ENCODE results near the gene MED12L.
A peak's percentile ranks its signal among the peaks of the same experiment; 100 is the strongest.

MED12L gene

GRCh38 chr3:151436675-151437446 is 351.4 kb downstream of the MED12L start:
- H3K4me3 Mint-ChIP-seq: no peak overlapping the region
- H3K9me3 Mint-ChIP-seq: no peaks in the 10 kb centered on the region
- H3K36me3 Mint-ChIP-seq (ENCODE audit: low read depth): no peaks in the 10 kb centered on the region
- H3K27me3 Mint-ChIP-seq: peaks cover 2% of the 10 kb centered on the region
- no peaks in the 10 kb centered on the region for H3K4me1 Mint-ChIP-seq (ENCODE audit: low read depth)
- no peak for DNase-seq
- no peak overlapping the region for H3K27ac Mint-ChIP-seq

DNA sequence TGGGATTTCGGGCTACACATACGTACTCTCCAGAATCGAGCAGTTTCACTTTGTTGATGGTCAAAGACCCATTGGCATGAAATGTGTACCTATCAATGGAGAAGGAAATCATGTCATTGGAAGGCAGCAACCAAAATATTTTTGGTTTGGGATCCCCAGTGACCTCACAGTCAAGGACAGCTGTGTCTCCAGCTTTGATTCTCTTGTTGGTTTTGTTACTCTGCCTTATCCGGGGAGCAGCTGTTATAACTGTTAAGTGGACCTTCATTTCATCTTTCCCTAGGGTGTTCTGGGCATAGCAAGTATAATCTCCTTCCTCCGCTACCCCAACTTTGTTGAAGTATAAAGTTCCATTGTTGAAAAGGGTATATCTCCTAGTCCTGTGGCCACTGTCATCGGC is 352.4 kb downstream of the MED12L start:
- Mint-ChIP-seq H3K4me1 (ENCODE audit: low read depth) (no peaks in the 10 kb centered on the region), H3K9me3 (no peaks in the 10 kb centered on the region), H3K27me3 (peaks cover 2% of the 10 kb centered on the region), H3K4me3 (no peak overlapping the region), H3K36me3 (ENCODE audit: low read depth) (no peaks in the 10 kb centered on the region), H3K27ac (no peak overlapping the region)
- DNase-seq: no peak

GRCh38 chr3:151439652-151440125 is 354.2 kb downstream of the MED12L start:
- Mint-ChIP-seq H3K9me3 (no peaks in the 10 kb centered on the region), H3K4me3 (no peak overlapping the region), H3K27me3 (peaks cover 2% of the 10 kb centered on the region), H3K4me1 (ENCODE audit: low read depth) (no peaks in the 10 kb centered on the region), H3K36me3 (ENCODE audit: low read depth) (no peaks in the 10 kb centered on the region), H3K27ac (no peak overlapping the region)
- no peak for DNase-seq

DNA sequence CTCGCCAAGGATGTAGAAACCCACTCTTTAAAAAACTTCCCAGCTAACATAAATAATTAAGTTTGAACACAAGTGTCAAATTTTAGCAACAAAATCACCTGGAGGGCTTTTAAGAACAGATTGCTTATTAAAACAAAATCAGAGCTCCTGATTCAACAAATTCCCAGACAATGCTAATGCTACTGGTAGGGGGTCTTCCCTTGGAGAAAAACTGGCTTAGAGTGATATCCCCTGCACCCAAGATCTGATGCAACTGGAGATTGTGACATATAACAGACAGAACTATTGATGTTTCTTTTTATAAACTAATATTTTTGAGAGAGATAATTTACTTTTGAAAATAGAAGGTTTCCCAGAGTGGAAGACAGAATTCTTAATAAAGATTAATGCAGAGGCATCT is 355.5 kb downstream of the MED12L start:
- H3K36me3 Mint-ChIP-seq (ENCODE audit: low read depth): no peaks in the 10 kb centered on the region
- H3K4me1 Mint-ChIP-seq (ENCODE audit: low read depth): no peaks in the 10 kb centered on the region
- no peak overlapping the region for H3K27ac Mint-ChIP-seq
- H3K27me3 Mint-ChIP-seq: peaks cover 4% of the 10 kb centered on the region
- no peak for DNase-seq
- H3K9me3 Mint-ChIP-seq: no peaks in the 10 kb centered on the region
- H3K4me3 Mint-ChIP-seq: no peak overlapping the region

GRCh38 chr3:151443583-151443982 is 358.1 kb downstream of the MED12L start:
- Mint-ChIP-seq H3K9me3 (no peaks in the 10 kb centered on the region), H3K36me3 (ENCODE audit: low read depth) (no peaks in the 10 kb centered on the region), H3K4me3 (no peak overlapping the region), H3K27me3 (peaks cover 14% of the 10 kb centered on the region), H3K4me1 (ENCODE audit: low read depth) (no peaks in the 10 kb centered on the region), H3K27ac (no peak overlapping the region)
- no peak for DNase-seq

DNA sequence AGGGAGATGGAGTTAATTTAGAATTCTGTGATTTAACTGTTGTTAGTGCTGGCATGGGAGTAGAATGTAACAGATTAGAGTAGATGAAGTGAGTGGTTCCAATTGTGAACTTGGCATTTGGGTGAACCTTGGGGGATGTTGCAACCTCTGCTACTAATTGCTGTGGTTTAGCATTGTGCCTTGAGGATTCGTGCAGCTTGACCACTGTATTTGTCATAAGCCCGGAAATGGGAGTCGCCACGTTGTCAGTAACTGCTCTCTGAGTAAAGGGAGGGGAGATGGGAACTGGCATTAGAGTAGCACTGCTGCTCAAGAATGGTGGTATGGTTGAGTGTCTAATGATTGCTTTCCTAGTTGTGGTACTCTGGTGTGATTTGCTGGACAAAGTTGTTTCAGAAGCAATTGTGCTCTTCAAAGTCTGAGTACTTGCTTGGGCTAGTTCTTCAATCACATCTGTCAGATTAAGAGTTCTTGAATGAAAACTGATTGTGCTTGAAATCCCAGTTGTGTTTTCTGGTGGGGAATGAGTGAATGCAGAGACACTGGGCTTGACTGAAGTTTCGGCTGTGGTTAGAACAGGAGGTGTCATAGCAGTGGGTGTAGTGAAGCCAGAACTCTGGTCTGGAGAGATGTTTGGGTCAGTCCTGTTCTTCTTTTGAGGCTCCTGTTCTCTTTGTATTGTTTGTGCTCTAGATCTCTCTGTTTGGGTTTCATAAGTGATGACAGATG is 360.0 kb downstream of the MED12L start:
- H3K27ac Mint-ChIP-seq: no peak overlapping the region
- no peaks in the 10 kb centered on the region for H3K4me1 Mint-ChIP-seq (ENCODE audit: low read depth)
- no peak overlapping the region for H3K4me3 Mint-ChIP-seq
- no peaks in the 10 kb centered on the region for H3K9me3 Mint-ChIP-seq
- peaks cover 12% of the 10 kb centered on the region for H3K27me3 Mint-ChIP-seq
- DNase-seq: no peak
- H3K36me3 Mint-ChIP-seq (ENCODE audit: low read depth): no peaks in the 10 kb centered on the region

- Mint-ChIP-seq H3K4me3 (no peak overlapping the region), H3K36me3 (ENCODE audit: low read depth) (no peaks in the 10 kb centered on the region), H3K27me3 (peaks cover 12% of the 10 kb centered on the region), H3K4me1 (ENCODE audit: low read depth) (no peaks in the 10 kb centered on the region), H3K27ac (no peak overlapping the region), H3K9me3 (no peaks in the 10 kb centered on the region)
- DNase-seq: no peak
These were observed 360.5 kb downstream of the MED12L start for GRCh38 chr3:151446002-151446340.

DNA sequence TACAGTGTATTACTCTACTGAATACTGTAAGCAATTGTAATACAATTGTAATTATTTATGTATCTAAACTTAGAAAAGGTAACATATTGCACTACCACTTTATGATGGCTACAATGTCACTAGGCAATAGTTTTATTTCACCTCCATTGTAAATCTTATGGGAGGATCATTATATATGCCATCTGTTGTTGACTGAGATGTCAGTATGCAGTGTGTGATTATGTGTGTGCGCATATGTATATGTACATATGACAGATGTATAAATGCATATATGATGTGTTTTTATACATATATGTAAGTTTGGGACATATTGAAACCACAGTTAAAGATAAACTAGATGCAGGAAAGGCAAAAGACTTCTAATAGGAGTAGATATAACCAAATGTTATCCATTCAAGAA is 366.9 kb downstream of the MED12L start:
- DNase-seq: no peak
- no peak overlapping the region for H3K27ac Mint-ChIP-seq

GRCh38 chr3:151452841-151453240 is 367.4 kb downstream of the MED12L start:
- H3K27ac Mint-ChIP-seq: no peak overlapping the region
- H3K4me3 Mint-ChIP-seq: no peak overlapping the region
- H3K4me1 Mint-ChIP-seq (ENCODE audit: low read depth): no peaks in the 10 kb centered on the region

More for the DNA sequence above, 366.9 kb downstream of the MED12L start:
- Mint-ChIP-seq H3K27me3 (peaks cover under 1% of the 10 kb centered on the region), H3K4me3 (no peak overlapping the region), H3K4me1 (ENCODE audit: low read depth) (no peaks in the 10 kb centered on the region), H3K9me3 (no peaks in the 10 kb centered on the region), H3K36me3 (ENCODE audit: low read depth) (no peaks in the 10 kb centered on the region)

DNA sequence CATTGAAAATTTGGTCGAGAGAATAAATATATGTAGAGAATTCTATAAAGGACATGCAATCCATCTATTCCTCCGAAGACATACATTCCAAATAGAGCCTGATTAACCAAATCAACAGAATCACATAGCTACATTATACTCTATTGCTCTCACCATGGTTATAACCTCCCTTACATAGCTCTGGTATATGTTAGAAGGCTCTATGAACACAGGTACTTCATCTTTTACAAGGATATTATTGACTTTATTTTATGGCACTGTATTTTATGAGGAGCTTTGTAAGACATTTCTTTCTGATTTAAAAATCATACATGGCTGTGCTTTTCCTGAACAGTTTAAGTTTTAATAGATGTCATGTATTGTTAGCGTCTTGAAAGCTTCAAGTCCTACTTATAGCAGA is 370.6 kb downstream of the MED12L start:
- DNase-seq: no peak
- no peak overlapping the region for H3K27ac Mint-ChIP-seq

More at GRCh38 chr3:151452841-151453240, 367.4 kb downstream of the MED12L start:
- H3K36me3 Mint-ChIP-seq (ENCODE audit: low read depth): no peaks in the 10 kb centered on the region
- no peaks in the 10 kb centered on the region for H3K9me3 Mint-ChIP-seq
- DNase-seq: no peak
- H3K27me3 Mint-ChIP-seq: no peaks in the 10 kb centered on the region

GRCh38 chr3:151459358-151459757 is 373.9 kb downstream of the MED12L start:
- Mint-ChIP-seq H3K4me1 (ENCODE audit: low read depth) (peaks cover 3% of the 10 kb centered on the region), H3K9me3 (no peaks in the 10 kb centered on the region), H3K36me3 (ENCODE audit: low read depth) (no peaks in the 10 kb centered on the region), H3K27ac (no peak overlapping the region), H3K4me3 (no peak overlapping the region), H3K27me3 (peaks cover 39% of the 10 kb centered on the region)
- no peak for DNase-seq

More for the DNA sequence above, 370.6 kb downstream of the MED12L start:
- H3K27me3 Mint-ChIP-seq: peaks cover 18% of the 10 kb centered on the region
- H3K36me3 Mint-ChIP-seq (ENCODE audit: low read depth): no peaks in the 10 kb centered on the region
- H3K4me3 Mint-ChIP-seq: no peak overlapping the region
- H3K9me3 Mint-ChIP-seq: no peaks in the 10 kb centered on the region
- H3K4me1 Mint-ChIP-seq (ENCODE audit: low read depth): peaks cover 3% of the 10 kb centered on the region

DNA sequence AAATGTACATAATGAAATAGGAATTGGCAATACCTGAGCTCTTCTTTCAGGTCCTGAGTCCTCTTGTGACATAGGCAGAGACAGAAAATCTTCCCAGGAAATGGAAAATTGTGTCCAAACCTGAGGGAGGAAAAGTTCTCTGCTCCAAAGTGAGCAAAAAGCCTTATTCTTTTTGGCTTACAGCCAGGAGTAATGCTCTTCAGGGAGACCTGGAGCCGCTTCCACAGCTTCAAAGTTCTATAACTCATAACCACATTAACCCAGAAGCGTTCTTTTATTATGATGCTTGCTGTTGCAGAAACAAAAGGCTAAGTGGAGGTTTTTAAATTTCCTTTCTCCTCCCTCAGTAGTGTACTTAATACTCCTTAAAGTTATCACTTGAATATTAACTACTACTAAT is 374.8 kb downstream of the MED12L start:
- DNase-seq: no peak
- no peaks in the 10 kb centered on the region for H3K36me3 Mint-ChIP-seq (ENCODE audit: low read depth)
- H3K4me1 Mint-ChIP-seq (ENCODE audit: low read depth): peaks cover 3% of the 10 kb centered on the region
- H3K4me3 Mint-ChIP-seq: peak overlapping the region; percentile 38
- H3K27me3 Mint-ChIP-seq: peaks cover 42% of the 10 kb centered on the region
- H3K27ac Mint-ChIP-seq: no peak overlapping the region
- no peaks in the 10 kb centered on the region for H3K9me3 Mint-ChIP-seq

DNA sequence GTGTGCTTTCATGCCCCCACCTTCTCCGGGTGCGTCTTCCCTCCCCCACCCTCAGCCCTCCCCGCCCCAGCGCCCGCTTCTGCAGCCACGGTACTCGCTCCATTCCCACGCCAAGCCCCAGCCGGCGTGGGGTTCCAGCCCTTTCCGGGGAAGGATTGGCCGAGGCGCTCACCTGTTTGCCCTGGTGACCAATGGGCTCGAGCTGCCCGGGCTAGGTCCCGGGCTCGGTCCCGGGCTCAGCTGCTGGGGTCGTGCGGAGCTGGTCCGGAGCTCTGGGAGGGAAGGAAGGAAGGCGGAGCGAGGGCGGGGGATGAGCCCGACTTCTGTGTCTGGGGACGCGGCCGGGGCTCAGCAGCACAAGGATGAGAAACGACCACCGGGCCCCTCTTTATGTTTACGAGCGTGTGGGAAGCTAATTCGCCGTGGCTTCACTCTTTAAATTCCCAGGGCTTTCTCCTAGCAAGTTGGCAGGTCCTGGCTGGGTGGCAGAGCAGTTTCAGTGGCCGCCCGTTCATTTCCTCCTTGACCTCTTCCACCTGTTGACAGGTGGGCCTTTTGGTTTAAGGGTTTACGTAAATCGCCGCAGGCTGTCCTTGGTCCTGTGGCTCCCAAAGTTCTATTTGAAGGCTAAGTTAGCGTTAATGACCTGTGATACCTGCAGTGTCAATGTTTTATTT is 375.4 kb downstream of the MED12L start, which contains the start of gene IGSF10:
Gene IGSF10 (minus strand): TSS at position 288 of the 677 bp plus-strand sequence. CDS start 2,352 bp downstream, outside the sequence.
- no peak for DNase-seq
- Mint-ChIP-seq H3K36me3 (ENCODE audit: low read depth) (no peaks in the 10 kb centered on the region), H3K9me3 (no peaks in the 10 kb centered on the region), H3K27ac (no peak within 1 kb of the TSS), H3K4me1 (ENCODE audit: low read depth) (peaks cover 3% of the 10 kb centered on the region), H3K4me3 (peak within 1 kb of the TSS; percentile 38), H3K27me3 (peaks cover 42% of the 10 kb centered on the region)

DNA sequence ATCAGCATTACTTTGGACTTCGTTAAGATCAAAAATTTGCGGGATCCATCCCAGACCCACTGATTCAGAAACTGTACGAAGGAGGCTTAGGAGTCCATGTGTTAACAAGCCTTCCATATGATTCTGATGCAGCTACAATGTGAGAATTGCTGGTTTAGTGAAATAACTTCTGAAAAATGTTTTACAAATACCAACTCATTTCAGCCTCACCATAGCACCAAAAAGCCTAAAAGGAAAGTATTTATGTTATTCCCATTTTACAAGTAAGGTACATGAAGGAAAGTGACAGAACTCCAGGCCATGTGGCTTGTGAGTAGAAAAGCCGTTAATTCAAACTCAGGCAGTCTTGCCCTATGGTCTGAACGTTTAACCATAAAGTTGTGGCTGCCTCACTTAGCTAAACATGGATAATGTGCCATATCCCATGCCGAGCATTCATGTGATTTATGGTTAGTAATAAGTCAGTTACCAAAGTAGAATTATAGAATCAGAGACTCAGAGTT is 376.9 kb downstream of the MED12L start:
- Mint-ChIP-seq H3K9me3 (no peaks in the 10 kb centered on the region), H3K27ac (no peak overlapping the region), H3K27me3 (peaks cover 42% of the 10 kb centered on the region), H3K36me3 (ENCODE audit: low read depth) (no peaks in the 10 kb centered on the region), H3K4me3 (no peak overlapping the region), H3K4me1 (ENCODE audit: low read depth) (peaks cover 3% of the 10 kb centered on the region)
- no peak for DNase-seq
